ENCODE results near the gene CNTN4.

CNTN4 gene

GRCh38 chr3:2856138-2857133, 757.8 kb downstream of the CNTN4 start:
- H3K9me3 ChIP-seq (ENCODE audit: low read length): no peaks in the 10 kb centered on the region
- H3K4me3 ChIP-seq (ENCODE audit: low read depth, low read length, poor library complexity, severe bottlenecking): no peak overlapping the region
- H2AFZ ChIP-seq (ENCODE audit: low read length): no peak overlapping the region
- no peaks in the 10 kb centered on the region for H4K20me1 ChIP-seq (ENCODE audit: insufficient read depth, low read length)
- no peaks in the 10 kb centered on the region for H3K27me3 ChIP-seq (ENCODE audit: insufficient read depth, low read length)
- TF ChIP-seq CTCF (IDR thresholded peaks at IDR 0.05; ENCODE audit: low read length): no peak
- no peak for TF ChIP-seq EZH2 (IDR thresholded peaks at IDR 0.05; ENCODE audit: borderline replicate concordance, low read length)
- H3K36me3 ChIP-seq (ENCODE audit: insufficient read depth, low read length): no peaks in the 10 kb centered on the region
- no peak overlapping the region for H3K9ac ChIP-seq (ENCODE audit: low read length)
- H3K27ac ChIP-seq (ENCODE audit: low read depth, low read length, poor library complexity, severe bottlenecking): no peak overlapping the region
- H3K4me1 ChIP-seq (ENCODE audit: insufficient read depth, low read length, severe bottlenecking): no peaks in the 10 kb centered on the region
- no peaks in the 10 kb centered on the region for H3K9me2 ChIP-seq (ENCODE audit: low read depth, low read length)
- no peak overlapping the region for H3K4me2 ChIP-seq (ENCODE audit: low read length)
- no peaks in the 10 kb centered on the region for H3K79me2 ChIP-seq (ENCODE audit: insufficient read depth, low read length)
- no peaks in the 10 kb centered on the region for H3F3A ChIP-seq (ENCODE audit: insufficient read depth, low read length)

- no peak overlapping the region for H3K4me2 ChIP-seq (ENCODE audit: low read length)
- no peak for TF ChIP-seq CTCF (IDR thresholded peaks at IDR 0.05; ENCODE audit: low read length)
- no peak for TF ChIP-seq EZH2 (IDR thresholded peaks at IDR 0.05; ENCODE audit: borderline replicate concordance, low read length)
- no peaks in the 10 kb centered on the region for H3K9me2 ChIP-seq (ENCODE audit: low read depth, low read length)
- H3K4me3 ChIP-seq (ENCODE audit: low read depth, low read length, poor library complexity, severe bottlenecking): no peak overlapping the region
- H3K9me3 ChIP-seq (ENCODE audit: low read length): no peaks in the 10 kb centered on the region
- H3F3A ChIP-seq (ENCODE audit: insufficient read depth, low read length): no peaks in the 10 kb centered on the region
- H3K27ac ChIP-seq (ENCODE audit: low read depth, low read length, poor library complexity, severe bottlenecking): no peak overlapping the region
- H2AFZ ChIP-seq (ENCODE audit: low read length): no peak overlapping the region
- no peaks in the 10 kb centered on the region for H3K79me2 ChIP-seq (ENCODE audit: insufficient read depth, low read length)
- H3K27me3 ChIP-seq (ENCODE audit: insufficient read depth, low read length): no peaks in the 10 kb centered on the region
- H3K4me1 ChIP-seq (ENCODE audit: insufficient read depth, low read length, severe bottlenecking): no peaks in the 10 kb centered on the region
- no peaks in the 10 kb centered on the region for H3K36me3 ChIP-seq (ENCODE audit: insufficient read depth, low read length)
- H3K9ac ChIP-seq (ENCODE audit: low read length): no peak overlapping the region
- H4K20me1 ChIP-seq (ENCODE audit: insufficient read depth, low read length): no peaks in the 10 kb centered on the region
These were observed 762.0 kb downstream of the CNTN4 start for GRCh38 chr3:2860626-2861025.

- H3K79me2 ChIP-seq (ENCODE audit: insufficient read depth, low read length): no peaks in the 10 kb centered on the region
- H3K9ac ChIP-seq (ENCODE audit: low read length): no peak overlapping the region
- no peaks in the 10 kb centered on the region for H3K4me1 ChIP-seq (ENCODE audit: insufficient read depth, low read length, severe bottlenecking)
- H3K4me3 ChIP-seq (ENCODE audit: low read depth, low read length, poor library complexity, severe bottlenecking): no peak overlapping the region
- no peak overlapping the region for H3K27ac ChIP-seq (ENCODE audit: low read depth, low read length, poor library complexity, severe bottlenecking)
- no peaks in the 10 kb centered on the region for H3K9me3 ChIP-seq (ENCODE audit: low read length)
- no peaks in the 10 kb centered on the region for H3K27me3 ChIP-seq (ENCODE audit: insufficient read depth, low read length)
- no peaks in the 10 kb centered on the region for H3K36me3 ChIP-seq (ENCODE audit: insufficient read depth, low read length)
- no peak overlapping the region for H3K4me2 ChIP-seq (ENCODE audit: low read length)
- no peaks in the 10 kb centered on the region for H3K9me2 ChIP-seq (ENCODE audit: low read depth, low read length)
- no peaks in the 10 kb centered on the region for H3F3A ChIP-seq (ENCODE audit: insufficient read depth, low read length)
- TF ChIP-seq EZH2 (IDR thresholded peaks at IDR 0.05; ENCODE audit: borderline replicate concordance, low read length) (no peak), CTCF (IDR thresholded peaks at IDR 0.05; ENCODE audit: low read length) (no peak)
- no peaks in the 10 kb centered on the region for H4K20me1 ChIP-seq (ENCODE audit: insufficient read depth, low read length)
- H2AFZ ChIP-seq (ENCODE audit: low read length): no peak overlapping the region
These were observed 762.5 kb downstream of the CNTN4 start for GRCh38 chr3:2861120-2861519.
